Prostate gland (tissue), 2 donors: ENCODE measurements around the gene PRDM7.

Experiments used
- CTCF ChIP-seq, 4 experiments: fragments of 200-600 bp in 2 of 4; fragments of 450-650 bp in 2 of 4; sonication (generic) in 2 of 4; IDR thresholded peaks; 1 replicate in 3 of 4; 2 replicates in 1 of 4; pipeline ENCODE4 v1.5.1; 2016 to 2019; ENCODE audit warnings: antibody characterized with exemption in 4 of 4, mild to moderate bottlenecking in 2 of 4, moderate library complexity in 2 of 4
- POLR2A ChIP-seq: fragments of 450-650 bp; IDR thresholded peaks from one replicate; pipeline ENCODE4 v1.6.1; 2016; ENCODE audit warnings: antibody characterized with exemption, mild to moderate bottlenecking
- POLR2AphosphoS5 ChIP-seq: sonication (generic); formaldehyde crosslinking; IDR thresholded peaks from one replicate; pipeline ENCODE4 v1.6.1; 2017; ENCODE audit warnings: antibody characterized with exemption

GRCh38 chr16:90061437-90061836, 15.7 kb downstream of the PRDM7 start:
- no peak for TF ChIP-seq CTCF (IDR thresholded peaks at IDR 0.05)
- TF ChIP-seq POLR2AphosphoS5, result no peak
- no peak for TF ChIP-seq POLR2A
